OCI-LY7 (cell line): ENCODE measurements around the gene CA10. TPM values are rescaled to one million over a fixed set of nuclear protein-coding genes. Genes with fewer than 3 reads are reported as not detected.

Experiments used
- BruUV-seq: library from RNA; stranded (reverse); fragments of 400-500 nt; replicated peaks from 2 replicates; lab custom pipeline; 2021; lab: Mats Ljungman, UMichigan
- CTCF ChIA-PET: fragments of 300-600 bp; sonication (Branson Sonifier 250); formaldehyde crosslinking; loops from one replicate; lab custom pipeline; 2022; ENCODE audit warnings: antibody characterized with exemption; ENCODE audit not compliant: unreplicated experiment; lab: Charles Lee
- POLR2A ChIA-PET: fragments of 300-600 bp; sonication (Branson Sonifier 250); formaldehyde crosslinking; loops from one replicate; lab custom pipeline; 2022; ENCODE audit warnings: antibody characterized with exemption; lab: Charles Lee
- DNase-seq: peaks from one replicate; pipeline ENCODE4 v3.0.0-alpha.2; 2015; ENCODE audit warnings: low spot score
- H2AFZ ChIP-seq: fragments of 200-600 bp; sonication (generic), shearing (Covaris generic); 2 replicates; pipeline ENCODE4 v1.6.1; 2014; ENCODE audit warnings: mild to moderate bottlenecking, antibody characterized with exemption, low read length, moderate library complexity
- H3K27ac ChIP-seq: fragments of 200-600 bp; sonication (generic); 2 replicates; pipeline ENCODE4 v1.5.1; 2014; ENCODE audit warnings: mixed run types, low read depth, mild to moderate bottlenecking, moderate library complexity, low read length, inconsistent platforms; ENCODE audit not compliant: poor library complexity, severe bottlenecking
- H3K36me3 ChIP-seq: fragments of 200-600 bp; sonication (generic); 2 replicates; pipeline ENCODE4 v1.6.1; 2014; ENCODE audit warnings: mild to moderate bottlenecking, antibody characterized with exemption, low read length, moderate library complexity, mixed read lengths; ENCODE audit not compliant: insufficient read depth
- H3K4me1 ChIP-seq: fragments of 200-600 bp; sonication (generic); 2 replicates; pipeline ENCODE4 v1.5.1; 2014; ENCODE audit warnings: mild to moderate bottlenecking, low read length; ENCODE audit not compliant: insufficient read depth, poor library complexity, severe bottlenecking
- H3K4me2 ChIP-seq: fragments of 200-600 bp; sonication (generic); 2 replicates; pipeline ENCODE4 v1.6.1; 2014; ENCODE audit warnings: mild to moderate bottlenecking, low read length
- H3K4me3 ChIP-seq: fragments of 200-600 bp; sonication (generic); 2 replicates; pipeline ENCODE4 v1.5.1; 2014; ENCODE audit warnings: mild to moderate bottlenecking, low read depth, low read length; ENCODE audit not compliant: poor library complexity, severe bottlenecking
- H3K79me2 ChIP-seq: fragments of 200-600 bp; sonication (generic); 2 replicates; pipeline ENCODE4 v1.6.1; 2016; ENCODE audit warnings: low read depth, mild to moderate bottlenecking, low read length, moderate library complexity, mixed read lengths; ENCODE audit not compliant: insufficient read depth
- H3K9me2 ChIP-seq: fragments of 200-600 bp; sonication (generic); 2 replicates; pipeline ENCODE4 v1.6.1; 2016; ENCODE audit warnings: mild to moderate bottlenecking, low read length, mixed read lengths; ENCODE audit not compliant: insufficient read depth
- H3K9me3 ChIP-seq: fragments of 200-600 bp; sonication (generic); 2 replicates; pipeline ENCODE4 v1.6.1; 2014; ENCODE audit warnings: mild to moderate bottlenecking, mixed run types, low read length, mixed read lengths
- H4K20me1 ChIP-seq: fragments of 200-600 bp; sonication (generic); 2 replicates; pipeline ENCODE4 v1.6.1; 2014; ENCODE audit warnings: mild to moderate bottlenecking, antibody characterized with exemption, low read length, moderate library complexity, mixed read lengths; ENCODE audit not compliant: insufficient read depth
- EZH2phosphoT487 ChIP-seq: fragments of 200-600 bp; sonication (generic); IDR thresholded peaks from 2 replicates; pipeline ENCODE4 v1.6.1; 2018; ENCODE audit warnings: low read depth, borderline replicate concordance, mild to moderate bottlenecking, mixed run types, antibody characterized with exemption, low read length, moderate library complexity, mixed read lengths
- intact Hi-C: fragments of 100-400 bp; cut with micrococcal nuclease; formaldehyde crosslinking; loops from one replicate; pipeline ENCODE4 v1.10.0; 2022; ENCODE audit not compliant: unreplicated experiment
- total RNA-seq, 2 experiments: library from RNA; depleted of rRNA in 1 of 2; stranded (reverse); fragments of >200 nt in 1 of 2; shearing (Covaris generic) in 1 of 2; gene quantifications; 2 replicates each; pipeline ENCODE4 v1.2.3, GENCODE V29; 2014 to 2022
- TF ChIP-seq, protein P1 (sequence below): fragments of 200-600 bp; sonication (generic); conservative IDR thresholded peaks from 2 replicates; pipeline ENCODE4 v1.5.1; 2014; ENCODE audit warnings: mild to moderate bottlenecking, antibody characterized with exemption, low read length, moderate library complexity, mixed read lengths

CA10 gene
- total RNA-seq, 2 experiments from 2014 or later: not detected

DNA sequence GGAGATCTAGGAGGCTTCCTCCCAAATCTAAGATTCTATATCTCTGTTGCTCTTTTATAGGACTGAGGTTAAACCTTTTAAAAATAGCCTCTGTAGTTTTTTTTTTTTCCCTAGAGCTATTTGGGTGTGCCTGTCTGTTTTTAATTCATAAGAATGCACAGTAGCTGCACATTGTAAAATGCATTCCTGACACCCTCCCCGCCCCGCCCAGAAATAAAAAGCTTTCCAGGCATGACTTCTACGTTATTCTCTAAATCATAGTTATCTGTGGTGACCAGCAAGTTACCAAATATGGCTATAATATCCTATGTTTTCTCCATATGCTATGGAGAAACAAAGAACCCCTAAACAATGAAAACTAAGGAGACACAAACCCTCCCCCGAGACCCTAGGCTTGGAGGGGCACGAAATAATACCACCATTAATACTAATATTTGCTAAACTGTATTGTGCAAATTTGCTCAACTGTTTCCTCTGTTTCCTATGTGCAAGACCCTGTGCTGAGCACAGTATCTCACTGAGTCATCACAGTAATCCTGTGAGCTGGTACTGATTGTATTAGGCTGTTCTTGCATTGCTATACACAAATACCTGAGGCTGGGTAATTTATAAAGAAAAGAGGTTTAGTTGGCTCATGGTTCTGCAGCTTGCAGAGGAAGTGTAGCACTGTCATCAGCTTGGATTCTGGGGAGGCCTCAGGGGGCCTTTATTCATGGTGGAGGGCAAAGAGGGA is 388.3 kb downstream of the CA10 start:
- no TSS peak for BruUV-seq
- CTCF ChIA-PET: interaction anchor here (0.6 kb wide), 1 partner anchor 21 kb away, joined by 3 read pairs; no protein-coding TSS in a partner anchor
- no peak overlapping the region for H3K4me3 ChIP-seq
- H3K4me2 ChIP-seq: no peak overlapping the region
- intact Hi-C loops: no loop called here
- H3K9me3 ChIP-seq: no peaks in the 10 kb centered on the region
- no peaks in the 10 kb centered on the region for H3K4me1 ChIP-seq
- no peaks in the 10 kb centered on the region for H3K9me2 ChIP-seq
- H4K20me1 ChIP-seq: no peaks in the 10 kb centered on the region
- H3K36me3 ChIP-seq: no peaks in the 10 kb centered on the region
- DNase-seq: no peak
- no peak for TF ChIP-seq EZH2phosphoT487
- TF ChIP-seq, protein P1, sequence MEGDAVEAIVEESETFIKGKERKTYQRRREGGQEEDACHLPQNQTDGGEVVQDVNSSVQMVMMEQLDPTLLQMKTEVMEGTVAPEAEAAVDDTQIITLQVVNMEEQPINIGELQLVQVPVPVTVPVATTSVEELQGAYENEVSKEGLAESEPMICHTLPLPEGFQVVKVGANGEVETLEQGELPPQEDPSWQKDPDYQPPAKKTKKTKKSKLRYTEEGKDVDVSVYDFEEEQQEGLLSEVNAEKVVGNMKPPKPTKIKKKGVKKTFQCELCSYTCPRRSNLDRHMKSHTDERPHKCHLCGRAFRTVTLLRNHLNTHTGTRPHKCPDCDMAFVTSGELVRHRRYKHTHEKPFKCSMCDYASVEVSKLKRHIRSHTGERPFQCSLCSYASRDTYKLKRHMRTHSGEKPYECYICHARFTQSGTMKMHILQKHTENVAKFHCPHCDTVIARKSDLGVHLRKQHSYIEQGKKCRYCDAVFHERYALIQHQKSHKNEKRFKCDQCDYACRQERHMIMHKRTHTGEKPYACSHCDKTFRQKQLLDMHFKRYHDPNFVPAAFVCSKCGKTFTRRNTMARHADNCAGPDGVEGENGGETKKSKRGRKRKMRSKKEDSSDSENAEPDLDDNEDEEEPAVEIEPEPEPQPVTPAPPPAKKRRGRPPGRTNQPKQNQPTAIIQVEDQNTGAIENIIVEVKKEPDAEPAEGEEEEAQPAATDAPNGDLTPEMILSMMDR: no peak
- POLR2A ChIA-PET: no interaction called here
- no peak overlapping the region for H2AFZ ChIP-seq
- H3K27ac ChIP-seq: no peak overlapping the region
- no peaks in the 10 kb centered on the region for H3K79me2 ChIP-seq

DNA sequence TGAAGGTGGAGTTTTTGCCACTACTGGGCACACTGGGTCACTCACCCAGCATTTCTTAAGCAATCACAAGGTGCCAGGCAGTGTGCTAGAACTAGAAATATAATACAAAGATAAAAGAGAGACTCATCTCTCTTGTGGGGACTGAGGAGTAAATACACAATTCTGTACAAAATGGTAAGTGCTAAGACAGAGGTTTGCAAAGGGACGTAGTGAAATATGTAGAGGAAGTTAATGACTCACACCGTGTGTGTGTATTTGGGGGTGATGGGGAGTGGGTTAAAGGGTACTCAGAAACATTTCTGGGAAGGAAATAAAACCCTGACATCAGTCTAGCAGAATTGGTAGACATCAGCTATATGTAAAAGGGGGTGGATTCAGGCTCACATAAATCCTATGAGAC is 389.3 kb downstream of the CA10 start:
- intact Hi-C loops: no loop called here
- no peaks in the 10 kb centered on the region for H3K36me3 ChIP-seq
- H3K9me2 ChIP-seq: no peaks in the 10 kb centered on the region
- H2AFZ ChIP-seq: no peak overlapping the region
- no peak for DNase-seq
- TF ChIP-seq, protein P1: no peak
- no peak for TF ChIP-seq EZH2phosphoT487
- no peaks in the 10 kb centered on the region for H3K79me2 ChIP-seq
- no peaks in the 10 kb centered on the region for H4K20me1 ChIP-seq
- no peaks in the 10 kb centered on the region for H3K4me1 ChIP-seq
- no TSS peak for BruUV-seq
- H3K9me3 ChIP-seq: no peaks in the 10 kb centered on the region
- ChIA-PET POLR2A (no interaction called here), CTCF (no interaction called here)
- no peak overlapping the region for H3K4me3 ChIP-seq
- no peak overlapping the region for H3K4me2 ChIP-seq
- H3K27ac ChIP-seq: no peak overlapping the region

DNA sequence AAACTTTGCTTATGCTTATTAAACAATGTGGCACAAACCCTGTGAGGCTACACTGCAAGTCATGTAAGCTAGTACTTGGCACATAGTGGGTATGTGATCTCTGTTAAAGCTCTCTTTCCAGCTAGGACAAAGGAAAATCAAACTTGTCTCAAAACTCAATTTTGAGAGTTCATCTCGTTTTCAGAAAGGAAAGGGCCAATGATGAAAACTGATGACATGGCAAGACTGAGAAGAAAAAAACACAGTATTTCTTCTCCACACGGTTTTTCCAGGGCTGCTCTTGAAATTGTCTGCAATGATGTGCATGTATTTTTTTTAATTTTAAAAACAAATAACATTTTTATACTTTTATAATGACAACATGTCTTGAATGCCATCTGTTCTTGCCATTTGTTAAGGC is 389.8 kb downstream of the CA10 start:
- H3K27ac ChIP-seq: no peak overlapping the region
- intact Hi-C loops: no loop called here
- BruUV-seq: no TSS peak
- no peaks in the 10 kb centered on the region for H3K4me1 ChIP-seq
- H3K79me2 ChIP-seq: no peaks in the 10 kb centered on the region
- H3K36me3 ChIP-seq: no peaks in the 10 kb centered on the region
- DNase-seq: no peak
- no peak overlapping the region for H3K4me3 ChIP-seq
- no peak for TF ChIP-seq EZH2phosphoT487
- TF ChIP-seq, protein P1: no peak
- CTCF ChIA-PET: no interaction called here
- POLR2A ChIA-PET: no interaction called here
- no peaks in the 10 kb centered on the region for H3K9me2 ChIP-seq
- no peak overlapping the region for H3K4me2 ChIP-seq
- H3K9me3 ChIP-seq: no peaks in the 10 kb centered on the region
- H4K20me1 ChIP-seq: no peaks in the 10 kb centered on the region
- H2AFZ ChIP-seq: no peak overlapping the region
